CD1c-positive myeloid dendritic cell (primary cell): ENCODE measurements around the gene SARDH.
A peak's percentile ranks its signal among the peaks of the same experiment; 100 is the strongest.

Experiments
- DNase-seq: peaks from one replicate; pipeline ENCODE4 v3.0.0-alpha.2; 2016; ENCODE audit errors: extremely low spot score

Gene SARDH

DNA sequence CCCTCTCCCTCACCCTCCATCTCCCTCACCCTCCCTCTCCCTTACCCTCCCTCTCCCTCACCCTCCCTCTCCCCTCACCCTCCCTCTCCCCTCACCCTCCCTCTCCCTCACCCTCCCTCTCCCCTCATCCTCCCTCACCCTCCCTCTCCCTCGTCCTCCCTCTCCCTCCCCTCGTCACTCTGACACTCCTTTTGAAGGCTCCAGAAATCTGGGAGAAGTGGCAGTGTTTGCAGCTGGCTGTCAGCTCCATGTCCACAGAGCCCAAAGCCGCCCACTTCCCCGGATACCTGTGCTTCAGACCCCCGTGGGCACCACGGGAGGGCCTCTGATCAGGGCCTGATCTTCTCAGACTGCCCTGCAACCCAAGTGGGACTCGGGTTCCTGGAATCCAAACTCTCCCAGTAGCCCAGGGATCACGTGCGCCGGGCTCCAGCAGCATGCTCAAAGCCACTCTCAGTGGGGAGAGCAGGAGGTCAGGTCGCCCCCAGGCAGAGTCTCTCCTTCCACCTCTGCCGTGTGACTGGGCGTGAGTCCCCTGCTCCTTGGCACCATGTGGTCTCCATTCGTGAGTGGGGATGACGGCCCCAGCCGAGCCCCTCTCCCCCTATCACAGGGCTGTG lies 68.9 kb downstream of the SARDH start:
- DNase-seq = no peak

DNA sequence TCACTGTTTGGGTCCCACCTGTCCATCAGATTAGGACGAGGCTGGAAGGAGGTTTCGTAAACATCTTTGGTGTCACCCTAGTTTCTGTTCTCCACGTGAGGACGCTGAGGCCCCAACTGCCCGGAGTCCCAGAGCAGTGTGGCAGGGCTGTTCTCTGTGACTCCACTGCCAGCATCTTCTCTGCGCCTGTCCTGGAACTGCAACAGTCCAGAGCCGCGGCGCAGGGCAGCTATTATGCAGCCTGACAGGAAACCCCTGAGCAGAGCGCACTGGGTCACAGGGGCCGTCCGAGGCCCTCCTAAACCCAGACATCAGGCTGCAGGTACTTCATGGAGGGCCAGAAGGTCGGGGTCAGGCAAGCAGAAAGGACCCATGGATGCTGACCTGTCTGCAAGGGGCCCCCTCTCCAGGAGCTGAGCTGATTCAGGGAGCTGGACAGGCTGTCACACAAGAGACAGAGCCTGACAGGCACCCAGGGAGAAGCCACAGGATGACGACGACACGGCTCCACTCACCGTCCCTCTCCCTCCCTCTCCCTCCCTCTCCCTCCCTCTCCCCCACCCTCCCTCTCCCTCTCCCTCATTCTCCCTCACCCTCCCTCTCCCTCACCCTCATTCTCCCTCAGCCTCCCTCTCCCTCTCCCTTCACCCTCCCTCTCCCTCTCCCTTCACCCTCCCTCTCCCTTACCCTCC lies 70.2 kb downstream of the SARDH start:
- DNase-seq = no peak

DNA sequence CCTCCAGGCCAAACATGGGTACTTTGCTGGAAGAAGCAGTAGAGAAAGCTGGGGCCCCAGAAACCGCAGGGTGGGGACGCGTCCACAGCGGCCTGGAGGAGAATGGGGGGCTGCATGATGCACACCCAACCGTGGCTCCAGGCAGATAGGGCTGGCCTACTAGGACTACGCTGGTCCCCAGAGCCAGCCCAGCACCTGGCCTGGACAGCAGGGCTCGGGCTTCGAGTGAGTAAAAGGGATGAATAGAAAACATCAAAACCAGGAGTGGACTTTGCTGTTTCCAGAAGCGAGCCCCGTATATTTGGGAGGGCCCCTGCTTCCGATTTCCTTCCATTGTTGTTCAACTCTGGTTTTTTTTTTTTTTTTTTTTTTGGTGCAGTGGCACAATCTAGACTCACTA lies 71.3 kb downstream of the SARDH start:
- no peak for DNase-seq

DNA sequence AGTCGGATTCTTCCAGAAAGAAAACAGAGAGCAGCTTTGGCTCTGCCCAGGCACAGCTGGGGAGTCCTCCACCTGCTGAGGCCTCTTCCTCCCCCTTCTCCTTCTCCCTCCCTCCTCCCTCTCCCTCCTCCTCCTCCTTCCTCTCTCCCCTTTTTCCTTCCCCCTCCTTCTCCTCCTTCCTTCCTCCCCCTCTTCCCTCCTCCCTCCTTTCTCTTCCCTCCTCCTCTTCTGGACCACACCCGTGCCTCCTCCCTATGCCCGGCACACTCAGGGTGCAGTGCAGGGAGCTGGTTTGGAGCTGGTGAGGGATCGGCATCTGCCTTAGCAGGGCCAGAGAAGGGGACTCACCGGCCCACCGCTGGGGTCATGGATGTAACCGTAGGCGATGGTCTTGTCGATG lies 71.8 kb downstream of the SARDH start:
- DNase-seq = no peak

DNA sequence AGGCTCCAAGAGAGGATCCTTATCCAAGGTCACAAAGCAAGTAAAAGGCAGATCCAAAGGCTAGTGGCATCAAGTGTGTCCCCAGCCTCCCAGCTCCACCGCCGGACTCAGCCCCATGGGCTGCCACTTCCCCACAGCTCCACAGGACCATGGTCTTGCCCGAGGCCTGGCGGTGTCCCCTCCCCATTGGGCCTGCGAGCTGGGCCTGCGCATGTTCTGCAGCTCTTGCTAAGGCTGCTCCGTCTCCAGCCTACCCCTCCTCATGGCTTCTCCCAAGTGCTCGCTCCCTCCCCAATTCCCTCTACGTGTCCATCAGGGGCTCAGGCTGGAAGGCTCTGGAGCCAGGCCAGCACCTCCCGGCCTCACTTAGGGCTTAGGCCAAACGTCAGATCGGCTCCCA lies 72.6 kb downstream of the SARDH start:
- DNase-seq = no peak

DNA sequence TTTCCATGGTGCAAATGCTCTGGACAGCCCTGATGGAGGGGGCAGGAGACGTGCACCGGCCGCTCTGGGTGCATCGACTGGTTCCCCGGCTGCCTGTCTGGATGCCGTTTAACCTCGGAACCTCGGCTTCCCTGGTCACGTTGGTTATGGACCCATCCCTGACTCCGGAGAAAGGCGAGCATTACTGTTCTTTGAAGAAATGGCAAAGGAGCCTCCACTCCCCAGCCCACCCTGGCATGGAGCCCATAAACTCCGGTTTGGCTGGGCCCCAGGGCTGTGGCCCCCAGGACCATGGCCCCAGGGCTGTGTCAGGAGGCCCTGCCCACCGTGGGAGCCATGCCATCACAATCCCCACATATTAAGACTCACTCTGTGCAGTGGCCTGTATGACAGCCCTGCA lies 73.1 kb downstream of the SARDH start:
- no peak for DNase-seq

DNA sequence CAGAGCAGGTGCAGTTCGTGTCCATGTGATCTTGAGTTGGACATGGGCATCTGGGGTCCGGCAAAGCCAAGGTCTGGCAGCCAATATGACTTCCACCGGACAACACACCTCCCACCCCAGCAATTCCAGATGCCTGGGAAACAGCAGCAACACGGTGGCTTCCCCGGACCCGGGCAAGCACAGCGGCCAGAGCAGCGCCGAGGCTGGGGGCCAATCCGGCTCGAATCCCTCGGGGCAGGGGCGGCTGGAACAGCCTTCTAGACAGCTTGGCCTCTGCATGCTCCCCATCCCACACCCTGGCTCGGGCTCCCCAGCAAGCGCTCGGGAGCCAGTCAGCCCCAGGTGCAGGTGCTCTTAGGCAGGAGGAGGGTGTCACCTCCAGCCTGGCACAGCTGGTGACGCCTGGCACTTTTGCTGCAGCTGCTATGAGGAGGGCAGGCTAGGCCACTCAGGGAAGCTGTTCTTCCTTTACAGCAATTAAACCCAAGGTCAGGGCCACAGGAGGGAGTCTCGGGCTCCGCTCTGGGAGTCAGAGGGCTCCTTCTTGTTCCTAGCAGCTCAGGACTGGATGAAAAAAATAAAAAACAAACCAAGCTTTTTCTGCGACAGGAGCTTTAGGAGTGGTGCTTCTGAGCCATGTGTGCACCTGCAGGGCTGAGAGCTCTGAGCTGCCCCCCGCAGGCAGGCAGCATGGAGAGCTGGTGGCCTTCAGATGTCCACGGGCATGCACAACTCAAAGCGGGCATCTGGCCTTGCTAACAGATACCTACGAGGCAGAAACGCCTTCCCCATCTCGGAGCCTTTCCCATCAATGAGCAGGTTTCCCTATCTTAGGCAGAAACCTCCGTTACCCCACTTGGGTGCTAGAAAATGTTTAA lies 73.7 kb downstream of the SARDH start:
- DNase-seq = no peak

DNA sequence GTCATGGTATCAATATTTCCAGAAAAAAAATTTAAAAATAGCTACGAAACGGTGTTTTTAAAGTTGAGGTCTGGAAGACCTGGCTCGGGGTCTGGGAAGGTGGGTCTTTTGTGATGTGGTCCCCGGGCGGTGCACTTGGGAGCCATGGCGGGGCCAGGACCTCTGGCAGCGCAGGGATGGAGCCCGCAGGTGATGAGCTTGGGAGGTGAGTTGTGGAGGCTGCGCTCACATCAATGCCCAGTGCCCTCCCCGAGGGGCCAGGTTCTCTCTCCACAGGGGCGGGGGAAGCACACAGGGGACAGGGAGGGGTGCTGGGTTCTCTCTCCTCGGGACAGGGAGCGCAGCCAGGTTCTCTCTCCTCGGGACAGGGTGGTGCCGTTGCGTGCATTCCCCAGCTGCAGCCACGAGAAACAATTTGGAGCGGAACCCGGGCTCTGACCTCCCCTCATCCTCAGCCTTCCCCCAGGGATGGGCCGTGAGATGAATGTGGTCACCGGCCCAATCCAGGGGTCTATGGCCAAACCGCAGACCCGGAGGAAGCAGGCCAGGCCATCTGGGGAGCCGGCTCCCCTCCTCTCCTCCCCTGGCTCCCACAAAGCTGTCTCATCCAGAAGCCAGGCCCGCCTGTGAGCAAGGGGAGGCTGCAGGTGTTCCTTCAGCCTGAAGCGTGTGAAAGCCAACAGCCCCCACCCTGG lies 76.2 kb downstream of the SARDH start:
- DNase-seq = no peak

DNA sequence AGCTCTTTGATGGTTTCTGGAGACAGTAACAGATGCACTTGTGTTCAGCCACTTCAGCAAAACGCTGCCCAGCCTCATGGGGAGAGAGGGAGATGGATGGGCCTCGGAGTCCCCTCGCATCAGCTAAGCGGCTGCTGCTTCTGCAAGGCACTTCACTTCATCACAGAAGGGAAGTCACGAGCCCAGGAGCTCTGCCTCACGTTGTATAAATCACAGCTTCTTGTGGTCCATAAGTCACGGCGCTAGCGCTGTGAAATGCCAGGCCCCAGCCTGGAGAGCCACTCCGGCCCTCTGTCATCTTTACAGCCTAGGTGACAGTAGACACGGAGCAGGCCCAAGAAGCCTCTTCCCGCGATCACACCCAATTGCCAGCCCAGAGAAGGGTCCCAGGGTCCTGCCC lies 78.6 kb downstream of the SARDH start:
- no peak for DNase-seq

DNA sequence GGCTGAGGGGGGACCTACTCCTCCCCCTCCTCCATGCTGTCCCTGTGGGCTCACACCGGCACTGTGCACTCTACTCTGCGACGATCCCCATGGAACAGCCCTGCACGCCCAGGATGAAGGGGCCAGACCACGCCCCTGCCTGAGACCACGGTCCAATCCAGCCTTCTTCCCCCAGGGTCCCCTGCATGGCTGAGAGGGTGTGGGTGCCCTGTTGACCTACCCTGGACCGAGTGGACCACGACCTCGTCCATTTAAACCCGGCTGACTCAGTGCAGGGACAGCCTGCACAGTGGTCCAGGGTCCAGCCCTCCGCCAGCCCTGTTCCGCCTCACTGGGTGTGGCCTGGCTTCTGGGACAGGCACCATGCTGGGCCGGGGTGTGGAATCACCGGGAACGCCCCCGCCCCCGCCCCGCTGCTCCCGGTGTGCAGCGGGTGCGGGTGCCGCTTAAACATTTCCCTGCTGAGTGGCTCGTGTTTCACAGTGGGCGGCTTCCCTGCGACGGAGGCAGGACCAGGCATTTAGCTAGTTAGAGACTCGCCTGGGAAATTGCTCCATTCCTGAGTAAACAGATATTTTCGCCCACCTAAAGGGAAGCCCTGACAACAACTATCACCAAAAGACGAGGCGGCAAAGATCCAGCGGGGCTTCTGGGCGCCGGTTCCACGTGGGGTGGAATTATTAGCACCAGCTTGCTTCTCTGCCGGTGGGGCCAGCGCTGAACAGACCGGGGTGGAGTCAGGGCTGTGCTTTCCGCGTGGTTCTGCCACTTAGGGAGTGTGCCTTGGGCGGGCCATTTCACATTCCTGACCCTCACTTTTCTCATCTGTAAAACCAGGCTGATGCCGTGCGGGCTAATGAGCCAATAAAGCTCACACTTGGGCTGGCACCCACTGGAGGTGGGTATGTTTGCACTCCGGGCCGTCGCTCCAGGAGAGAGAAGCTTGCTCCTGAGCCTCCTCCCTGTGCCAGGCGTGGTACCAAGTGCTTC lies 79.4 kb downstream of the SARDH start:
- DNase-seq = peak; percentile 26

DNA sequence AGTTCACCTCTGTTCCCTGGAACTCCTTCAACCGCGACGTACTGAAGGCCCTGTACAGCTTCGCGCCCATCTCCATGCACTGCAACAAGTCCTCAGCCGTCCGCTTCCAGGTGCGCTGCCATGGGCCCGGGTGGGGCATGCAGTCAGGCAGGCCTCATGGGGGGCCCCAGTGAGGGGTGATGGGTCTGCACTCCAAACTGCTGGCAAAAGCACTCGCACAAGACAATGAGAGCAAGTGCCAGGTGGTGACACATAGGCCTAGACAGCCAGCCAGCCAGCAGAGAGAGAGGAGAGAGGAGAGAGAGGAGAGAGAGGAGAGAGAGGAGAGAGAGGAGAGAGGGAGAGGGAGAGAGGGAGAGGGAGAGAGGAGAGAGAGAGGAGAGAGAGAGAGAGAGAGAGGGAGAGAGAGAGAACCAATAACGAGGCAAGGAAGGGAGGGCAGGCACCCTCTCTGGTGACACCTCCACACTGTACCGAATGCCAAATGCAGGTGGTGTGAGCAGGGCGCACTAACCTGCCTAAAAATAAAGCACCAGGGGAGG lies 81.0 kb downstream of the SARDH start:
- DNase-seq = no peak

DNA sequence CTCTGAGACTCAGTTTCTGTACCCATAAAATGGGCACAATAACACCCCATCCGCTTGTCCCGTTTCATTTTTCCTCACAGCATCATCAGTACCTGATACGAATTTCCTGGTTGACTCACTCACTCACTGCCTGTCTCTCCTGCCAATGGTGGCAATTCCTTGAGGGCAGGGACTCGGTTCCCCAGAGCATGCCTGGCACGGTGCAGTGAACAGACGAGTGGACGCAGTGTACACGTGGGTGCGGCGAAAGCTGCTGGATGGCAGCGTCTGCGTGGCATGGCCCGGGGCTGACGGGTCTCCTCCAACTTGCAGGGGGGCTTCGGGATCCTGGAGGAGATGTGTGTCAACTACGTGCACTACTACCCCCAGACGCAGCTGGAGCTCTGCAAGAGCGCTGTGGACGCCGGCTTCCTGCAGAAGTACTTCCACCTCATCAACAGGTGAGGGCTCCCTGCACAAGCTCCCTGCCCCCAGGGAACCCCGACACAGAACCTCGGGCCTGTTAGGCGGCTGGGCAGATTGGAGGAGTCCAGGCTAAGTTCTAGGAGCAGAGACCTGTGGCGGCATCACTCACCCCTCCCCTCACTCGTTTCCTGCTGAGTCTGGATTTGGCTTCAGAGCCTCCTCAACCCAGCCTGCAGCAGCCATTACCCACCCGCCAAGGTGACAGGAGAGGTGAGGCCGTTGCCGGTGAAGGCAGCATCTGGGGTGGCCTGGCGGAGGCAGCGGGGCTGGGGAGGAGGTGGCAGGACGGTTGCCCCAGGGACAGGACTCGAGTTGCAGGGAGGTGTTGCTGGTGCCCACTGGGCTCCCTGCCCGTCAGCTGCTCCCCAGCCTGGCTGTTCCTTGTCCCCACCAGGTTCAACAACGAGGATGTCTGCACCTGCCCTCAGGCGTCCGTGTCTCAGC lies 81.7 kb downstream of the SARDH start:
- DNase-seq = no peak

DNA sequence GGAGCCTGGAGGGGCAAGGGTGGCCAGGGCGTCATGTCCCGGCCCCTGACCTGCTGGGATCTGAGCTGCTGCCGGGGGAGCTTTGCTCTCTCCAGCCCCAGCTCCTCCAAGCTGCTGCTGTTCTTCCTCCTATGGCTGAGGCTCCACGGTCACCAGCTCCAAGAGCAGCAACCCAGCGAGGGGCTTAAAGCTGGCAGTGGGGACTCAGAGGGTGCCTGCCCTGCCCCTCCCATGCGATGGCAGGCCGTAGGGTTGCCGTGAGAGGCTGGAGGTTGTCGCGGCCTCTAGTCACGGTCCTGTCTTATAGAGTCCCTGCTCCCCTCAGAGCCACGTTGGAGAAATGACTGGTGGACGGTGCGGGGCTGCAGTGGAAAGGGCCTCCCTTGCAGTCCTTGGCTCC lies 82.5 kb downstream of the SARDH start:
- no peak for DNase-seq

DNA sequence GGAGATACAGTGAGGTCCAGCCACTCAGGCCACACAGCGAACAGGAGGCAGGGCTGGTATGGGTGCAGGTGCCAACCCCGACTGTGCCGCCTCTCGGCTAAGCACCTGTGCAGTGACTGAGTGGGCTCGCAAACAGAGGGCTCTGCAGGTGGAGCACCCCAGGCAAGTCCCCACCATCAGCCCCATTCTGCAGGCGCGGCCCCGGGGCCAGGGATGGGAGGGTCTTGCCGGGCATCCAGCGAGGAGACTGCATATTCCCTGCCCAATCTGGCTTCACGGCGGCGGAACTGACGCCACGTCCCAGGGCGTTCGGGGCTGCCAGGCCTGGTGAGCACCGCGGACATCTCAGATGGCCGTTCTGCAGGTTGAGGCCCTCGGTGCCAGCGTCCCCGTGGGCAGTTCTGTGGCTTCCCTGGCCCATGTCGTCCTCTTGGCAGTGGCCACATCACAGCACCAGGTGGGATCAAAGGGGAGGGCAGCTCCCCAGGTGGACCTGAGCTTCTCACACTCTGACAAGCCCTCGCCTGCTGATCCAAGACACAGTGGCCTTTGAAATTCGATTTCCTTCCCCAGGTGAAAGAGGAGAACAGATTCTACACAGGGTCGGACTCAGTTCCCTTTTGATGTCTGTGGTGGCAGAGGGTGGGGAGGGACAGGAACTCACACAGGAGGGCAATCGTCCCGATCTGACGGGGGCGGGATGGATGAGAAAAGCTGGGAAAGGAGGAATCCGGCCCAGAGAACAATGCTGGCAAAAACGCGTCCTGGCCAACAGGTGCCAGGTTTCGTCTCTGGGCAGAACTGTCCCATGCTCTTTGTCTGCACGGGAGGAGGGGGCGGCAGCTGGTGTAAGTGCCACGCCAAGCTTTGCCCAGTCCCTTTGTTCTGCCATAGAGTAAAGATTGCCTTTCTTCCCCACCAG lies 83.2 kb downstream of the SARDH start:
- no peak for DNase-seq

DNA sequence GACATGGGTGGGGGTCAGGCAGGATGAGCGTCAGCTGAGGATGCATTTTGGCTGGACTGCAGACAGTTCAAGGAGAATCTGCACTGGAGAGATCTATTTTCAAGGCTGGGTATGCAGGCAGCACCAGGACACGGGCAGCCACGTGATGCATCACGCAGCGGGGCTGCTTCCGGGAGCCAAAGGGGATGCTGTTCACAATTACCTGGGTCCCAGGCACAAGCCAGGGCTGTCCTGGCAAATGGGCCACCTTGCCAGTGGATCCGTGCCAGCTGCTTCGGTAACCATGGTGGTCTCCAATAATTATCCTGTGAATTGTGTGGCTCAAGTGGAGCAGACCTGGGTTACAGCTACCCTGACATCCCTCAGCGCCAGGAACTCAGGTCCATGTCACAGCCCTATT lies 84.5 kb downstream of the SARDH start:
- no peak for DNase-seq

DNA sequence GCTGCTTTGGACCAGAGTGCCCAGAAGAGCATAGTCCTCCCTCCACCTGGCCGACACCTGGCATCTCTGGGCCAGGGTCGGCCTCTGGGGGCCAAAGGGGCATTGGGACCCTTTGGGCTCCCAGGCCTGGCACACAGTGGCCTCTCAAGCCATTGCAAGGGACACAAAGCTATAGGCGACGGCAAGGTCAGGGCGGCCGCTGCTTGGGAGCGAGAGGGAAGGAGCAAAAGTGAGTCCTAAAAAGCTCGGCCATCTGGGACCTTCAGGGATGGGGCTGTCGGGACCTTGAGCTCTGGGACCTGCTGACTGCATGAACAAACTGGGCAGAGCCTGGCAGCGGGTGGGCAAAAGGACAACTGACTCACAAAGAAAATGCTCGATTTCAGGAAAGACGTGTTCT lies 88.1 kb downstream of the SARDH start:
- no peak for DNase-seq

DNA sequence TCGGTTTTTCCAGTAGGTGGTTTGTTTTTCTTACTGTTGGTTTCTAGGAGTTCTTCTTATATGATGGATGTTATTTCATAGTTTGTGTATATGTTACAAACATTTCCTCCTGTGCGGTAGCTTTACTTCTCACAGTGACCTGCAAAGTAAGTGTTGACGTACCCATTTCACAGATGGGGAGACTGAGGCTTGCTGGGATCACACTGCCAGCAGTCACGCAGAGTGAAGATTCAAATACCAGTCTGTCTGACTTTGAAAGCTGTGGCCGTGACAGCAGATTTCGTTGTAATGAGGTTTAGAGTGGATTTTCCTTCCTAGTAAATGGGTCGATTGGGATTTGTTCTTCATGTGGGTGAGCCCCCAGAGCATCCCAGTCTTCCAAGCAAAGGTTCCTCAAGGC lies 89.0 kb downstream of the SARDH start:
- no peak for DNase-seq

DNA sequence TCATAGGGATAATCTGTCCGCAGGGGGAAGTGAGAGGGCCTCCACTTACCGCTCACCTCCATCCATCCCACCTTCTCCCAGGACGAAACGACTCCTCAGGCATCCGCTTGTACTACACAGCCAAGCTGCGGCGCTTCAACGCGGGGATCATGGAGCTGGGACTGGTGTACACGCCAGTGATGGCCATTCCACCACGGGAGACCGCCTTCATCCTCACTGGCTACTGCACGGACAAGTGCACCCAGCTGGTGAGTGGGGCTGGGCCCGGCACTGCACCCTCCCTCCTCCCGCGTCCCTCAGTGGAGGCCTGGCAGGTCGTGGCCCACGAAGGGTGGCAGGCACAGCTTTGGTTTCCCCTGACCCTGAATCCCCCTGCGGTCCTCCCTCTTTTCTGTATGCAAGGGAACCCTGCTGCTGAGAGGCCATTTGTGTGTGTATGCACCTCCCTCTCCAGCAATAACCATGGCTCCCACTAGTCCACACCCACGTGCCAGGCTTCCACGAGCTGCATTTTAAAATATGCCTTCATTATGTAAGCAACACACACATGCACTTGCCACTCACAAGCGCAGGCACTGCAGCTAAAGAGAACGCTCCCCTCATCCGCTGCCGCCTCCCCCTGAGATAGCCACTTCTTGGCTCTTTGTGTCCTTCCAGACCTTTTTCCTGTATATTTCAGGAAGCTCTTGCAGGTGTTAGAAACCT lies 90.2 kb downstream of the SARDH start:
- DNase-seq = no peak
